Brain pericyte (primary cell): ENCODE results near the gene IGFBP5.

Experiments
- DNase-seq: peaks from one replicate; pipeline ENCODE4 v3.0.0-alpha.2; 2012; ENCODE audit warnings: low read depth, low spot score

Gene IGFBP5, protein sequence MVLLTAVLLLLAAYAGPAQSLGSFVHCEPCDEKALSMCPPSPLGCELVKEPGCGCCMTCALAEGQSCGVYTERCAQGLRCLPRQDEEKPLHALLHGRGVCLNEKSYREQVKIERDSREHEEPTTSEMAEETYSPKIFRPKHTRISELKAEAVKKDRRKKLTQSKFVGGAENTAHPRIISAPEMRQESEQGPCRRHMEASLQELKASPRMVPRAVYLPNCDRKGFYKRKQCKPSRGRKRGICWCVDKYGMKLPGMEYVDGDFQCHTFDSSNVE

DNA sequence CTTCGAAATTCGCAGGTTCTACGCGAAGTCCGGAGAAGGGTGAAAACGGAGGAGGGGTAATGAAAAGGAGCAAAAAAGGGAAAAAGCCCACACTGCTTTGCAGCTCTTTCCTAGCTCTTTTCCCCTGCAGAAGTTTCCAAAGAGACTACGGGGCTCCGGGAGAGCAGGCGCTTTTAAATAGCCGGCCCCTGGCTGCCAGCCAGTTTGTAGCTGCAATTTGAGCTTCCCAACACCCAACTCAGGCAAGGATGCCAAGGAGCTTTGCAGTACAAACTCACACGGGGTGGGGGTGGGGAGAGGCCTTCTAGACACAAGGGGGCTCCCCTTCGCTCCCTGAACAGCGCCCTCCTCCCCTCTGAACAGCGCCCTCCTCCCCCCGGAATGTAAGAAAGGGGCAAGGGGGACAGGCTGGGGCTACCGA lies at the start of gene IGFBP5:
Gene IGFBP5, minus strand, starts transcription at position 149 of the 421 bp plus-strand sequence. CDS start 774 bp downstream, outside the sequence.
- DNase-seq, result peak; percentile 70

DNA sequence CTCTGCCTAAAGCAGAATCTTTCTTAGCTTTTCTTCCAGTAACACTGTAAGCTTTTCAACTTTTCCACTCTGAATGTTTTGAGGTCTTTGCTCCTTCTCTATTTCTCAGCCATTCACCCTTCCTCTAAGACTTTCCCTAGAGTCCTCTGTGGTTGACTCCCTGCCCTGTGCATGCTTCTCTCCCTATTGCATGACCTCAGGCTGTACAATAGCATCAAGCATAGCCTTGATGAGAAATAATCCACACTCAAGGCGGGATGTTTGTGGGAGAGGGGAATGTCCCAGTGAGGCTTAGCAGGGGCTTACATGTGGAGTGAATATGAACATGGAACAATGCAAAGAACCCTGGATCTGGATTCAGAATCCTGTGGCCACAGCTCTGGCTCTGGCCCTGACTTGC lies 48.4 kb upstream of the IGFBP5 start:
- peak; percentile 58 for DNase-seq

DNA sequence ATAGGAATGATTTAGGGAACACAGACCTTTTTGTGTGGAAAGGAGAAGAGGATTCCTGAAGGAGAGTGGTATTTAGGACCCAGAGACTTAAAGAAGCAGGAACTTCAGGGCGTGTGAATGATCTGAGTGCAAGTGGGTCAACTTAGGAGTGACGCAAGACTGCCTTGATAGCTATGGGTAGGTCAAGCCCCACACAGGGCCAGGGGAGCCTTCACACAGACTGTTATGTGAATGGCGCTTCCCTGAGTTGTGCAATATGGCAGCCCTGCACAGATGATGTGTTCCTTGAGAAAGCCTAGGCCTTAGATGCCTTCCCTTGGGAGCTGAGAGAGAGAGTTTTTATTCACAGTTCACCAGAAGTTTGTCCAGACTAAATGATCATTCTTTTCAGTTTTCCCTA lies 47.1 kb upstream of the IGFBP5 start:
- DNase-seq, result no peak

DNA sequence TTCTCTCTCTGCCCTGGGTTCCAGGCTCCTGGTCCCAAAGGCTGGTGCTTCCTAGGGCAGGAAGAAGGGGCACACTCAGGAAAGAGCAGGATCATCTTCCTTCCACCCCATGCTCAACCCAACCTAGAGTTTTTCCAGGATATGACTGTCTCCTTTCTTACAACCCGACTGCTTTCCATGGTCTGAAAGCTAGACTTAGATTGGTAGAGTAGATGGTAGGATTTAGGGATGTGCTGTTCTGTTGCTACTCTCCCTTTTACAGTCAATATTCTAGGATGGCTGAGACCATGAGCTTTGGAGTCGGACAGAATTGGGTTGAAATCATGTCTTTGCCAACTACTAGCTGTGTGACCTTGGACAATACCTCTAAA lies 45.9 kb upstream of the IGFBP5 start:
- DNase-seq, result no peak

DNA sequence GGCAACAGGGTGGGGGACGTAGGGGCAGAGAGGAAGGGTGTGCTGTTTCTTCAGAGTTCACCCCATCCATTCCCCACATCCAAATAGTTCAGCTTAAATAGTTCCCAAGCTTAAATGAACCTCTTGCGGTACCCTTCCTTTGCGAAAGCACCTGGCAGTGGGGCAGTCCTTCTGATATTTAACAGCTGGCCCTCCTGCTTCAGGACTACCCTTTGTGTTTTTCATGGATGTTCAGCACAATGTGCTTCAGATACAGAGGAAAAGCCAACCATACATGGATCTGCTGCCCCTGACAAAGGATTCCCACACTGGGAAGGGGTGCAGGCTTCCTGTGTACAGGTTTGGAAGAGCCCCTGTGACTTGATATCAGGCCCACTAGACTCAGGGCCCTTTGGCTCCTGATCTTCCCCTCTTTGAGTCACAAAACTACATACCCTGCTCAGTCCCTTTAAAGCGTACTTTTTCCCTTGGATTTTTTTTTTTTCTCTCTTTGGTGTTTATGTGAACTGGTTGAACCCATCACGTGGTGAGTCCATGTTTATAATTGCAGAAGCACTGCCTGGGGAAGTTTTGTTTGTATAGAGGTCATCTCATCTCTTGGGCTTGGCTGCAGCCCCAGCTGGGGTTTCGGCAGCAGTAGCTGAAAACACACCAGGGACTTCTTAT lies 45.3 kb upstream of the IGFBP5 start:
- DNase-seq, result no peak

DNA sequence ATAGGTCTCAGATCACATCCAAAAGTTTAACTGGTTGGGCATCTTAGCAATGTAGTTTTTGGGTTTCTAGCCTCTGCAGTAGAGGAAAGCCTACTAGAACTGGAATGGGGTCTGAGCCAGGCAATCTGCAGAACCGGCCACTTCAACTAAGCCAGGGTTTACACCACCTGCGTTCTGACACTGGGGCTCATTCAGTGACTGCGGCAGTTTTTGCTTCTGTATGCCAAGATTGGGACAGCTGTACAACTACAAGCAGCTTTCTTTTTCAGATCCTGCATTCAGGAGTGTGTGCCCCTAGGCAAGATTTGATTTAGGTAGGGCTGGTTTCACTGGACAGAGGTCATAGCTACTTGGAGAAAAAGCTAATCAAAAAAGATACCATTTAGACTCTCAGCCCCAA lies 43.7 kb upstream of the IGFBP5 start:
- DNase-seq, result no peak

DNA sequence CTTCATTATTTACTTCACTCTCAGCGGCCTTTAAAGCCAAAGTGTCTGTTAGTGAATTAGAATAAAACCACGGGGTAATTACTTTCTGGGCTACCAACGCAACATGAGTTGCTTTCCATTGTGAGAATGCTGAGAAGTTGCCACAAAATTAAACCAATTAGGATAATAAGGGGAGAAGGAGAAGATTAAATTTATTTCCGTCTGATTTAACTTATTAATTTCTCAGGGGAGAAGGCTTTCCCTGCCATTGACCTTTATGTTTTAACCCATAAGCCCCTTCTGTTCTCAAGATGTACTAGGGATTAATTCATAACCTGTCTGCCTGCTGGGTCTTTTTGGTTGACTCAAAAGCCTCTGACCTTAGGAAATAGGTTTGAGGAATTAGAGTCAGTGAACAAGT lies 42.3 kb upstream of the IGFBP5 start:
- DNase-seq, result no peak

DNA sequence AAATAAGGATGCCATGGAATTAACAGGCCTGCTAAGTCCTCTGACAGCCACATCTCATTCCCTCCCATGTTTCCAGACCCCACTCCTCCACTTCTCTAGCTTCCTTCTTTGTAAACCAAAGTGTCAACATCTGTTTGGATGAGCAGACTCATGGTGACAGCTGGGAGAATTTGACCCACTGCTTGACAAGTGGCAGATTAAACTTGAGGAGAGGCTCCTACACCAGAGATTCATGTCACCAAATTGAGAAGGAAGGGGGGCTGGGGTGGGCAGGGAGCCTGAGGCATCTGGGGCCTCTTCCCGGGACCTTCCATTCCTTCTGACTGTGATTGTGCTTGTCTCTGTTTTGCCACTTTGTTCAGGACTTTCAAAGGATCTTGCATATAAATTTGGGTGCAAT lies 41.0 kb upstream of the IGFBP5 start:
- DNase-seq, result no peak

DNA sequence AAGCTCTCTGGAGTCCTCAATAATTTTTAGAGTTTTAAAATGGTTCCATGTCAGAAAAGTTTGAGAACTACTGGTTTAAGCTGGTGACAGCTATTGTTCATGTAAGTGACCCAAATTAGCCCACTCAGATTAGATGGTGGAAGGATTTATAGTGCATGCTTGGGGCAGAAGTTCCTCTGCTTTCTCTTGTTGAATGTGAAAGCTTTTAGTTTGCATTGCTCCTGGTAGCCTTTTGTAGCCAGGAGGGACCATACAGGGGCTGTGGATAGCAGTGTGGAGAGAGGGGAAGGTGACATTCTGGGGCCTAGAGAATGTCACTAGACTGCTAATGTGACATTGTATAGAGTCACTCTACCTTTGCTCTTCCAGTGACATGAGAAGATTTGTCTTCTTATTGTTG lies 40.3 kb upstream of the IGFBP5 start:
- DNase-seq, result no peak

DNA sequence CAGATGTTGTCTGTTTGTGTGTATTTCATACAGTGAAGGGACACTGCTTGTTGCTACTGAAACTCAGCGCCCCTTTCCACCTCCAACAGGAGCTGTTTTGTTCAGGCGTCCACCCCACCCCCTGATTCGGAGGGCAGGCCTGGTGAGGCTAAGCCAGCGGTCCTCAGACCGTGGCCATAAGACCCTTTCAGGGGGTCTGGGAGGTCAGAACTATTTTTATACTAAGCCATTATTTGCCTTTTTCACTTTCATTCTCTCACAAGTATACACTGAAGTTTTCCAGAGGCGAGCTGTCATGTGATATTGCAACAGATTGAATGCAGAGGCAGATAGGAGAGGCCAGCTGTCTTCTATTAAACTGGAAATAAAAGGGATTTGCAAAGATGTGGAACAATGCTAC lies 39.7 kb upstream of the IGFBP5 start:
- no peak for DNase-seq

DNA sequence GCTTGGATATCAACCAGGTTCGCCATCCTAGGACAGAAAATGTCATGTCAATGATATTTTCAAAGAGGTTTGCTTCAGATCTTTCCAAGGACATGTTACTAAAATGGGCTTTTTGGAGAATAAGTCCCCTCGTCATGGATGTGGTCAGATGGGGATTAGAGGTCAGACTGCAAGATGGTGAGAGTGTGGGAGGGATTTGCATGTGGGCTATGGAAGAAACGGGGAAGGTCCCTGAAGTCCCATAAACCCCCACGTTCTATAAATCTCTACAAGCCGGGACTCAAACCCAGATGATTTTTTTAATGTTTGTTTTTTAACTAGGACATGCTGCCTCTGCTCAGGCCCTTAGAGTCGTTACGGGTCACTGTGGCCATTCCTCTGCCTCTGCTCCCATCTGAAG lies 37.7 kb upstream of the IGFBP5 start:
- no peak for DNase-seq

DNA sequence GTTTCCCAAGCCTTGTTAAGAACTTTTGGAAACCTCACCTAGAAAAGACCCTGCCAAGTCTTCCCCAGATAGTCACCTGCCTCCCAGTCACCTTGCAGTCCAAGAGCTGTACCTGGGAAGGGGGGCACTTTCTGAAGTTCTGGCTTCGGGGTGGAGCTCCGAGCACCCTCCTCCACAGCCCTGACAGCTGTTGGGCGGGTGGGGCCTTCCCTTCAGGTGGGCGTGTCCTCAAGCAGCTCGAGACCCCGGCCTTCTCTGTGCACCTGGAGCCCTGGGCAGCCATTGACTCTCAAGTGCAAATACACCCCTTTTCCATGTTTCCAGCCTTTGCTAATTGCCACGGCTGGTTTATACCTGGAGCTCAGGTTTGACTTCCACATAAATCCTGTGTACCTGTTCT lies 37.0 kb upstream of the IGFBP5 start:
- DNase-seq, result no peak

DNA sequence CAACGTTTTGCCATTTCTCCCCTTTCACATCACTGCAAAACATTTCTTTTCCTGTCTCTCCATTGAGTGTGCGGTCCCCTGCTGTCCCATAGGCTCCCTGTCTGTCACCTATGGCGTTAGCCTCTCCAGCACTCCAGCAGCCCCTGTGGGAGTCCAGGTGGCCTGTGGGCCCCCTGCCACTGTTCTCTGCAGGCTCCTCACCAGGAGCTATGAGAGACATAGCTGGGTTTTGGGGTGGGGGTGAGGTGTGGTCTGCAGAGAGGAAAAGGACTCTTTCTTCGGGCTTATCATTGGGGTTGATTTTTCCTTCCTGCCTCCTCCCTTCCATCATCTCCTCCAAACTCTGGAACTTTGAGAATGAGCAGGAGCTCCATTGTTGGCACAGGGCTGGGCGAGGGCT lies 36.1 kb upstream of the IGFBP5 start:
- no peak for DNase-seq

DNA sequence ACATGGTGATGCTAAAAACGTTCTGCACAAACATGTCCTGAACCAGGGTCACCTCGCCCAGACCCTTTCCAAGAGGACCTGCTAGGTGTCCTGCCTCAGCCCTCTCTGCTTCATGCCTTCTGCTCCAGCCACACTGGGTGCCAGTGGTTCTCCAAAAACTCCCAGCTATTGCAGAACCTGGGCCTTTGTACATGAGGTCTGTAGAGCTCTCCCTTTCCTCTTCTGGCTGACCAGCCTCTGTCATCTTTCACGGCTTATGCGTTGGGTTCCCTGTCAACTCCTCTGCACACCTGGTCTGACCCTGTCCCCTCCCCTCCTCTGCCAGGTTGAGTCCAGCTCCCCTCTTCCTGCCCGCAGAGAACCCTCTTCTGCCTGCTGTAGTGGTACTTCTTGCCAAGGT lies 35.5 kb upstream of the IGFBP5 start:
- no peak for DNase-seq

DNA sequence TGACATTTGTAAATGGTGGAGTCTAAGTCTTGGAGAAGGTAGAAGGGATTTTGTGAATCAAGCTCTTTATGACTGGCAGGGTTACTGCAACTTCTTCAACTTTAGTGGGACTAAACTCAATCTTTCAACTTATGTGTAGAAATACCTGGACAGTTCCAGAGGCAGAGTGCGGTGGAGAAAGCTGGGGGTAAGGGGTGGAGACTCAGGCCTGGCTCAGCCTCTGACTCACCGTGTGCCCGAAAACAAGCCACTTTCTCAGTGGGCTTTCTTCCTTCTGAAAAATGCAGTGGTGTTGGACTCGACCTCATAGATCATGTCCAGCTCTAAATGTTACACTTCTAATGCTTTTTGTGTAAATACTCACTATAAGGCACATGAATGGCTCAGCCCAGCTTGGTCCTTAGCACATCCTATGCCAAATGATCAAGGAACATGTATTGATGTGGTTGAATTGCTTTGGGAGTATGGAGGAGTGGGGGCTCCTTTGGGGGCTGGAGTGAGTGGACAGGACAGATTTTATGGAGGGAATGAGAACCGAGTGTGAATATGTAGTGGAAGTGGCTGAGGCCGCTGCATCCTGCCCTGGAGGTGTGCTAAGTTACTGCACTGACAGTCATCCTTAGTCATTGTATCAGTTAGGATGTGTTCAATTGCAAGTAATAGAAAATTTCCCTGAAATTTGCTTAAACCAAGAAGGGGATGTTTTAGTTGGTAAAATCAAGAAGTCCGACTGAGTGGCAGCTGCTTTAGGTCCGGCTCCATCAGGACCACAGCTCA lies 32.2 kb upstream of the IGFBP5 start:
- no peak for DNase-seq

DNA sequence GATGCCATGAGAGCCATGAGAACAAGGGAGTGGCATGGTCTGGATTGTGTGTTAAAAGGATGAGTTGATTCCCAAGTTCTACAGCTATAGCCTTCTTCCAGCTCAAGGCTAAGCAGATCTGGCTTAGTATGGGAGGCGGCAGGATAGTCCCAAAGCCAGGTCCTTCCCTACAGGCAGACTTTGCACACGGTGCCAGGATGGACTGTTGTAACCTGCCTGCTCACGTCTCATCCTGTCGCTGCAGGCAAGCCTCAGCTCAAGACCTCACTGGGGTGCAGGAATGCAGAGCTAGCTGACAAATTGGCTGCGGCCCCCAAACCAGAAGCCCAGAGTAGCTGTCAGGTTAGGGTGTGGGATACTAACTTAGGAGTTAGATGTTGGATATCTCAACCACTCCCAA lies 28.8 kb upstream of the IGFBP5 start:
- DNase-seq, result no peak

DNA sequence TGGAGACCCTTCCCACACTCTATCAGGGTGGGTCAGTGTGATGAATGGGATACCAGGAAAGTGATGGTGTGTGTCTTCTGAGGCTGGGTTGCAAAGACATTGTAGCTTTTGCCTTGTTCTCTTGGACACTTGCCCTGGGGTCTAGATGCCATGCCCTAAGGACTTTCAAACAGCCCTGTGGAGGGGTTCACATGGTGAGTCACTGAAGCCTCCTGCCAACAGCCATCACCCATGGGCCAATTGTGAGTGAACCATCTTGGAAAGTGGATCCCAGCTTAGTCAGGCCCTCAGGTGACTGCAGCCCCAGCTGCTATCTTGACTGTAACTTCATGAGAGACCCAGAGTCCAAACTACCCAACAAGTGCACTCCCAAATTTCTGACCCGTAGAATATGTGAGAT lies 25.8 kb upstream of the IGFBP5 start:
- DNase-seq, result no peak

DNA sequence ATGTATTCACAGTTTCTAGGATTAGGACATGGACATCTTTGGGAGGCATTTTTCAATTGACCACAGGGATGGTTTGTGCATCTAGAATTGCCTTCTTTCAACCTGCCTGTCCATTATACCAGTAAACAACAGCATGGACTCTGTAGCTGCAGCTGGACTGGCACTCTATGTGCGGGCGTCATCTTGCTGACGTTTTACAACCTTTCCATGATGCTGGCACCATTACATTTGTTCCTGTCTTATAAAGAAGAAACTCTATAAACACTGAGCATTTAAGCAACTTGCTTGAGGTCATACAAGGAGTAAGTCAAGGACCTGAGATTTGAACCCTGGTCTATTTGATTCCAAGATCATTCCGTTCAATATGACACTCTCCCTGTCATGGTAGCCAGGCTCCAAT lies 25.4 kb upstream of the IGFBP5 start:
- no peak for DNase-seq

DNA sequence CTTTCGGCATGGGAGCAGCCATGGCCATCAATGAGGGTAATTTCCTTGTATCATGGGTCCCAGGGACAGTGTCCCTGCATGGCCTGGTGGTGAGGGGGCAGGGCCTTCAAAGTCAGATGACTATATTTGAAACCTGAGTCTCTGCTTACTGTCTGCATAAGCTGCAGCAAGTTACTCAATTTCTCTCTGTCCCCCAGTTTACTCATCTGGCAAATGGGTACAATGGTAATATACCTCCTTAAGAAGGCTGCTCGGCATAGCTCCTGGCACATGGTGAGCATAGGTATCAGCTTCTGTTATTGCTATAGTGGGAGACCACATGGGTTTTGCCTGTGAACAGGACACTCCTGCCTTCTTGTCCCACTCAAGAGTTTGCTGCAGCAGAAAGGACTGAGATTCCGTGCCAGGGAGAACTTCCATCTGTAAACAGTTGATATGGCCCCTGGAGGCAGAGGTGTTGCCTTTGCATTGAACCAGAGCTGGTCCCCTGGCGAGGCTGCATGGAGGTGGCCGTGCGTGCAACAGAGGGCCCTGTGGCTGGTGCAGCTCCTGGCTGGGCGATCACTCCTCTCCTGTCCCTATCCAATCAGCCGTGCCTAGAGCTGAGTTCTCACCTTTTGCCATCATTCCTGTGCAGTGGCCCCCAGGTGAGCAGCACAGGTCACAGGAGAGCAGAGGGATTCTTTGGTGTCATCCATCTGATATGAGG lies 22.7 kb upstream of the IGFBP5 start:
- no peak for DNase-seq

DNA sequence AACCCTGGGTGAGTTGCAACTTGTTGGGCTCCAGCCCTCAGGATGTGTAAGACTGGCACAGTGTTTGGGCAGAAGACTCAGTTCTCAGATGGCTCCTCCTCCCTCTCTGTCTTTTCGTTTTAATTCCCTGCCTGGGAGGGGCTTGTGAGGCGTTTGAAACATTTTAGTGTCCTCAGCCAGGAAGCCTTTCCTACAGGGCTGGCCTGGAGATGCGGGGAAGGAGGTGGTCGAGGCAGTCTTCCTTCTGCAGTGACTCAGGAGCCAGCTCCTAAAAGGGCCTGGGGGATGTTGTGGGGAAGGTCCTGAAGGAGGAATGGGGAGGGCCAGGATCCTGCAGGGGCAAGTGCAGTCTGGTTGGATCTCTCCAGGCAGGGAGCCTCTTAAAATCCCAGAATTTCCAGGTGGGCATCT lies 22.1 kb upstream of the IGFBP5 start:
- no peak for DNase-seq

DNA sequence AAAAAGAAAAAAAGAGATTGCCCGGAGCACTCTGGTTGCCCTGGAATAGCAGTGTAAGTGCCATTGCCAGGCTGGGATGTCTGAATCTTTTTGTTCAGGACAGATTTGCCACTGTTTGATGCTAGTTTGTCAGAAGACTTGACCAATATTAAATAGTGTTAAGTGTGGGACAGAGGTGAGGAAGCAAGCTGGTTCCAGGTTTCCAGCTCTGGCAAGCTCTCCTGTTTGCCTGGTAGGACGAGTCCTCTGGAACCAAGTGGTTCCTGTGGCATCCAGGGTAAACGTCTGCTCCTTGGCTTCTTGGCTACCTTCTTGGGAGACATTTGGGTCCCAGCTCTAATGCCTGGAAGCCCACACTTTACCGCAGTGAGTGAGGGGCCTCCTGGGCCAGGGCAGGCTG lies 20.8 kb upstream of the IGFBP5 start:
- DNase-seq, result no peak

DNA sequence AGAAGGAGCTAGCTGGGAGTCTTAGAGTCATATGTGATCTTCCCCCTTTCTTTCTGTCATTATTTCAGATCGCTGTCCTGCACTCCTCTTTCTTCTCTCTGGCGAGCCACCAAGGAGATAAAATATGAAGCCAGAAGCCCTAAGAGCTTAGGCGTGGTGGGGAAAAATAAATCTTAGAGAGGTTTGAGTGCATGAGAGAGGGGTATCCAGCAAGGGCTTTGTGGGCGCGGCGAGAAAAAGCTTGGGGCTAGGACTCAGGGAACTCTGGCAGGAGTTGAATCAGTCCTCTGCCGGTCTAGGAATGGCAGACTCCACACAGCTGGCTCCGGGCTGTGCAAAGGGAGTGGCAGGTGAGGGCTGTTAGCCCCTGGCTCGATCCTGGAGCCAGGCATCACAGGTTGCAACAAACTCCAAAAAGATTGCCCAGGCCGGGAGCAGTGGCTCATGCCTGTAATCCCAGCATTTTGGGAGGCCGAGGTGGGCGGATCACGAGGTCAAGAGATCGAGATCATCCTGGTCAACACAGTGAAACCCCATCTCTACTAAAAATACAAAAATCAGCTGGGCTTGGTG lies 20.1 kb upstream of the IGFBP5 start:
- no peak for DNase-seq
